Muscle layer of duodenum (tissue), 2 donors: ENCODE measurements around the gene OSBPL10.

Experiments used
- H3K27ac ChIP-seq: one replicate; pipeline ENCODE4 v1.7.0; 2013; ENCODE audit warnings: mild to moderate bottlenecking, low read length
- H3K27me3 ChIP-seq: one replicate; pipeline ENCODE4 v1.7.0; 2013; ENCODE audit warnings: low read depth, mild to moderate bottlenecking, control low read depth, low read length
- H3K36me3 ChIP-seq, 2 donors: one replicate each; pipeline ENCODE4 v1.7.0; 2013; ENCODE audit warnings: low read length in 2 of 2, control low read depth in 1 of 2, mild to moderate bottlenecking in 1 of 2; ENCODE audit not compliant: insufficient read depth in 2 of 2, control insufficient read depth in 1 of 2
- H3K4me1 ChIP-seq, 2 donors: one replicate each; pipeline ENCODE4 v1.7.0; 2013; ENCODE audit warnings: low read length in 2 of 2, mild to moderate bottlenecking in 2 of 2, control low read depth in 1 of 2, moderate library complexity in 1 of 2; ENCODE audit not compliant: insufficient read depth in 2 of 2, control insufficient read depth in 1 of 2
- H3K4me3 ChIP-seq, 2 donors: one replicate each; pipeline ENCODE4 v1.7.0; 2013; ENCODE audit warnings: low read length in 2 of 2, low read depth in 1 of 2, mild to moderate bottlenecking in 1 of 2
- H3K9me3 ChIP-seq, 2 donors: one replicate each; pipeline ENCODE4 v1.7.0; 2013; ENCODE audit warnings: low read length in 2 of 2, control low read depth in 1 of 2, mild to moderate bottlenecking in 1 of 2; ENCODE audit not compliant: control insufficient read depth in 1 of 2
- donor health status: healthy.

The OSBPL10 gene

GRCh38 chr3:31885235-31885634 is 95.8 kb downstream of the OSBPL10 start:
- no peaks in the 10 kb centered on the region for H3K4me1 ChIP-seq
- H3K27ac ChIP-seq: no peak overlapping the region
- H3K27me3 ChIP-seq: no peaks in the 10 kb centered on the region
- no peak overlapping the region for H3K4me3 ChIP-seq
- no peaks in the 10 kb centered on the region for H3K9me3 ChIP-seq
- H3K36me3 ChIP-seq: no peaks in the 10 kb centered on the region

GRCh38 chr3:31884251-31884650 is 96.8 kb downstream of the OSBPL10 start:
- H3K4me3 ChIP-seq: no peak overlapping the region

DNA sequence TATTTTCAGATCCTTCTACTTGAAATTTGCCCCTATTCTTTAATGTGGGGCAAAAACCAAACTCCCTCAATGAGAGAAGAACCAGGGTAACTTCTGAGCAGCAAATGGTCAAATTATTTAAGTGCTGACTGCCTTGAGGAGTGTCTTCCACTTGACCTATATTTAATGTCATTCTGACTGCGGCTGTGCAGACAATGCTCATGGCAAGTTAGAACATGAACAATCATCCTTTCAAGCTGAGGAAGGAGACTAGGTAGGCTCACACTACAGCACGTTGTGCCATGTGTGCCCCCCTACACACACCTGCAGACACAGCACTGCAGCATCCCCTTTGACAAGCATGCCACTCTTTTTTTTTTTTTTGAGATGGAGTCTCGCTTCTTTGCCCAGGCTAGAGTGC is 98.2 kb downstream of the OSBPL10 start:
- H3K36me3 ChIP-seq: no peaks in the 10 kb centered on the region
- H3K9me3 ChIP-seq: no peaks in the 10 kb centered on the region
- H3K27ac ChIP-seq: no peak overlapping the region
- H3K4me3 ChIP-seq: no peak overlapping the region
- H3K4me1 ChIP-seq: no peaks in the 10 kb centered on the region
- no peaks in the 10 kb centered on the region for H3K27me3 ChIP-seq

More at GRCh38 chr3:31884251-31884650, 96.8 kb downstream of the OSBPL10 start:
- H3K9me3 ChIP-seq: no peaks in the 10 kb centered on the region
- H3K36me3 ChIP-seq: no peaks in the 10 kb centered on the region
- H3K4me1 ChIP-seq: no peaks in the 10 kb centered on the region
- no peaks in the 10 kb centered on the region for H3K27me3 ChIP-seq
- H3K27ac ChIP-seq: no peak overlapping the region

- no peaks in the 10 kb centered on the region for H3K27me3 ChIP-seq
- H3K27ac ChIP-seq: no peak overlapping the region
- no peak overlapping the region for H3K4me3 ChIP-seq
- H3K9me3 ChIP-seq: no peaks in the 10 kb centered on the region
- H3K36me3 ChIP-seq: no peaks in the 10 kb centered on the region
- no peaks in the 10 kb centered on the region for H3K4me1 ChIP-seq
Measured at GRCh38 chr3:31882431-31882830, 98.6 kb downstream of the OSBPL10 start.

GRCh38 chr3:31880482-31881078 is 100.5 kb downstream of the OSBPL10 start:
- H3K36me3 ChIP-seq: no peaks in the 10 kb centered on the region
- no peak overlapping the region for H3K27ac ChIP-seq
- H3K4me1 ChIP-seq: peaks cover 0 to 6% of the 10 kb centered on the region in 2 donors
- no peaks in the 10 kb centered on the region for H3K27me3 ChIP-seq
- no peak overlapping the region for H3K4me3 ChIP-seq
- H3K9me3 ChIP-seq: no peaks in the 10 kb centered on the region

GRCh38 chr3:31880020-31880419 is 101.0 kb downstream of the OSBPL10 start:
- peaks cover 0 to 6% of the 10 kb centered on the region in 2 donors for H3K4me1 ChIP-seq
- no peaks in the 10 kb centered on the region for H3K9me3 ChIP-seq
- no peak overlapping the region for H3K4me3 ChIP-seq
- no peaks in the 10 kb centered on the region for H3K36me3 ChIP-seq
- H3K27me3 ChIP-seq: no peaks in the 10 kb centered on the region
- H3K27ac ChIP-seq: no peak overlapping the region

- Histone ChIP-seq H3K27ac (no peak overlapping the region), H3K9me3 (no peaks in the 10 kb centered on the region), H3K4me1 (peaks cover 0 to 6% of the 10 kb centered on the region in 2 donors), H3K4me3 (no peak overlapping the region), H3K27me3 (no peaks in the 10 kb centered on the region), H3K36me3 (no peaks in the 10 kb centered on the region)
Measured at GRCh38 chr3:31879365-31879764, 101.7 kb downstream of the OSBPL10 start.

DNA sequence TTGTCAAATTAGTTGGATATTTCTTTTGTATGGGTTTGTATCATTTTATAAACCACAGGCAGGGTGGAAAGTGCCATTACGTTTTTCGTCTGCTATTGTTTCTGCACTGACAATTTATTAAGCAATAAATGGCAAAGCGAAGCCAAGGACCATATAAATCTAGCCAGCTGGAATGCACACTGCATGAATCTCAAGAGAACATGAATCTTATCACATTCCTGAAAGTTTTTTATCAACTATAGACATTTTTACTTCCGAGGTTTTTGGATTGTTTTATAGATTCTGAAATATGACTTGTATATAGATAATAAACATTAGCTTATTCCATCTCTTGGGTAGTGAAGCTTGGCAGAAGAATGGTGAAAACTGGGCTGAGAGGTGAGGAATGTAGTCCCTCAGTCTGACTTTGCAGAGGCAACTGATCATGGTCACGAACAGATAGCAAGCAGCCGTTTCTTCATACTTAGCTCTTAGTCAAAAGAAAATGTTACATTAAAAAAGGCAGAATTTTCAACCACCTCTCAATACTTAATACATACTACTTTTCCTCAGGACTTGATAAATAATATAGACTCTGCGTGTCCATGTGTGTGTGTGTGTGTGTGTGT is 102.7 kb downstream of the OSBPL10 start:
- H3K27me3 ChIP-seq: no peaks in the 10 kb centered on the region
- H3K4me3 ChIP-seq: no peak overlapping the region
- H3K36me3 ChIP-seq: no peaks in the 10 kb centered on the region
- H3K27ac ChIP-seq: no peak overlapping the region
- H3K4me1 ChIP-seq: peaks cover 0 to 6% of the 10 kb centered on the region in 2 donors
- H3K9me3 ChIP-seq: no peaks in the 10 kb centered on the region

DNA sequence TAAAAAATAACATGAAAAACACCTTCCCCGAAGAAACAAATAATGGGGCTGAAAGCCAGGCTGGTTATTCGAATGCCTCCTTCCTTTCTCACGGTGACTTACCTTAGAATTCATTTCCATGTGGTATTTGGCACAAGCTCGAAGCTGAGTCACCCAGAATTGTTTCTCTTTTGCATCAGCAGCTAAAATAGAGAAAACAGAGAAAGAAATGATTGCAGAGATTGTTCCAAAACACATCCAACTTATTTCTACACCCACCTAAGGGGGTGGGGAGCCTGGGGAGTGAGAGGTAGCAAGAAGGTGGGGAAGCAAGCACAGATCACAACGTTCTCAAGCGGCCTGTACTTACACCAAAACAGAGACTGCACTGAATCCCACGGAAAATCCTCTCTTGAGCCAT is 104.7 kb downstream of the OSBPL10 start:
- H3K4me1 ChIP-seq: peaks cover 0 to 6% of the 10 kb centered on the region in 2 donors
- H3K4me3 ChIP-seq: no peak overlapping the region
- no peaks in the 10 kb centered on the region for H3K9me3 ChIP-seq
- no peaks in the 10 kb centered on the region for H3K27me3 ChIP-seq
- H3K27ac ChIP-seq: no peak overlapping the region
- H3K36me3 ChIP-seq: no peaks in the 10 kb centered on the region

DNA sequence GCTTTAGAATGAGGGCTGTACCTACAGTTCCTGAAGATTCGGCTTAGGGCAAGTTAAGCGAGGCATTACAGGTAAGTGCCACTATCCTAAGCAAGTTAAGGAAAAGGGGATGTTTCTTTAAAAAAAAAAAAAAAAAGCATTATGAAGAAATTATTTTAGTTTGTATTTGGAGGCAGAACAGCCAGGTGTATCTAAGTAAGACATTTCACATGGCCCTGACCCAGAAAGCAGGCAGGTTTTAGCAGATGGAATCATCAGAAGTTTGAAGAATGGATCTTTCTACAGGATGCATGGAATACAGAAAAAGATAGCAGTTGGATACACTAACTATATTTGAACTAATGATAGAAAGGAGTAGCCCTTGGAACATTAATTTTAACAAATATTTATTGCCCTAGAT is 105.6 kb downstream of the OSBPL10 start:
- no peaks in the 10 kb centered on the region for H3K27me3 ChIP-seq
- no peak overlapping the region for H3K27ac ChIP-seq
- peaks cover 0 to 6% of the 10 kb centered on the region in 2 donors for H3K4me1 ChIP-seq
- no peak overlapping the region for H3K4me3 ChIP-seq
- no peaks in the 10 kb centered on the region for H3K9me3 ChIP-seq
- H3K36me3 ChIP-seq: no peaks in the 10 kb centered on the region

DNA sequence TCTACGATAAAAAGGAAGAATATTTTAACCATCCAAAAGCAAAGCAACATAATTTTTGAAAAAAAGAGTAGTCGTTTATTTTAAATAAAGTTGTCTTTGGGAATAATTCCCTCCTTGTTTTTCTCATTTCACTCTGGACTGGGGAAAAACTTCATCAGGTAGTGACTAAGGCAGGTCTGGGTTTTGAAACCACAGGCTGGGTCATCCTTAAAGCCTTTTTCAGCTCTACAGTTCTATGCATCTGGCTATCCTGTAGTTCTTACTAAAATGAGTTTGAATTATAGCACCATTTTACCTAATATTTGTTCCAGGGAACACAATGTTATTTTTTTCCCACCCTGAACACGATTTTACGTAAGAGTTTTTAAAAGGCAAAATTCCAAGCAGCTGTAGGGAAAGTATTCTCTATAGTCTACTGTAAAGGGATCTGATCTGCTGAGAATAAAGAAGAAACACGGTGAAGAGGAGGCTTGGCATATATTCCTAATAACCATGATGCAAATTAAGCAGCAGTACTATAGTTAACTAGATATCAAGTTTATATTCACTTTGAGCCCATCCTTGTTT is 107.7 kb downstream of the OSBPL10 start:
- H3K4me3 ChIP-seq: no peak overlapping the region
- no peaks in the 10 kb centered on the region for H3K27me3 ChIP-seq
- no peaks in the 10 kb centered on the region for H3K9me3 ChIP-seq
- H3K36me3 ChIP-seq: no peaks in the 10 kb centered on the region
- peaks cover 0 to 6% of the 10 kb centered on the region in 2 donors for H3K4me1 ChIP-seq
- no peak overlapping the region for H3K27ac ChIP-seq
